ENCODE data around the gene ADAMTSL2.

ADAMTSL2 gene

DNA sequence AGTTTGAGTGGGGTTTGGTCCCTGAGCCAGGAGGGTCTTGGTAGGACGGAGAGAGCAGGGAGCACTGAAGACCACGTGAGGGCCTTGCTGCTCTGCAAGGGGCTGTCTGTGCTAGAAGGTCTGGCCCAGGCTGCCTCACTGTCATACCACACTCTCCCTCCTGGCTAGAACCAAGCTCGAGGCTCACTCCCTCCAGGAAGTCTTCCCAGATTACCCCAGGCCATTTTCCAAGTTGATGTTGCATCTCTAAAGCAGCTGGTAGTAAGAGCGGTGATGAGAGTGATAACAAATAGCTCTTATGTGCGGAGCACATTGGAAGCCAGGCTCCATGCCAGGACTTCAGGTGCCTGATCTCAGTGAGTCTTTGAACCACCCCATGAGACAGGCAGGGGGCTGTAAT is 16.3 kb upstream of the ADAMTSL2 start:
- no peak for DNase-seq (ENCODE audit: low read depth)

DNA sequence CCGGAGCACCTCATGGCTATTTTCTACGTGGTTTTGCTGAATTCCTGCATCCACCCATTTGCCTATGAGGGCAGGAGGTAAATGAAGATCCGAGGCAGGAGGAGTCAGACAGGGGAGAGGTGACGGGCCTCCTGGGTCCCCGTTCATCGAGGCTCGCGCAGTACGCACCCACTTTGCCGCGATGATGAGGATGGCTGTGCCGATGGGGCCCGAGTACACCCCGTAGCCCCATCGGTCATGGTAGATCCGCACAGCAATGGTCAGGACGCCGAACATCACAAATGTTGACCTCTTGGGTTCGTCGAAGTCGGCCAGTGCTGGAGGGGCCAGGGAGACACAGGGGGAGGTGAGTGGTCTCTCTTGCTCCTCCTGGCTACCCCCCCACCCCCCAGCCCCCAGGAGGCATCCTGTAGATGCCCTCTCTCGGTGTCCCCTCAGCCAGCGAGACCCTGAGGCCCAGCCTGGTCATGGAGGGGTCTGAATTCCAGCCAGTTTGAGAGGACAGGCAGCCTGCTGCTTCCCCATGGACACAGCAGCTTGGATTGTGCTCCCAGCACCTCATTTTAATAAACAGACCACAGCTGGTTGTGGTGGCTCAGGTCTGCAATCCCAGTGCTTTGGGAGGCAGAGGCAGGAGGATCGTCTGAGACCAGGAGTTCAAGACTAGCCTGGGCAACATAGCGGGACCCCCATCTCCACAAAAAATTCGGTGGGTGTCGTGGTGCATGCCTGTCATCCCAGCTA is 15.6 kb upstream of the ADAMTSL2 start:
- DNase-seq (ENCODE audit: low read depth): no peak

DNA sequence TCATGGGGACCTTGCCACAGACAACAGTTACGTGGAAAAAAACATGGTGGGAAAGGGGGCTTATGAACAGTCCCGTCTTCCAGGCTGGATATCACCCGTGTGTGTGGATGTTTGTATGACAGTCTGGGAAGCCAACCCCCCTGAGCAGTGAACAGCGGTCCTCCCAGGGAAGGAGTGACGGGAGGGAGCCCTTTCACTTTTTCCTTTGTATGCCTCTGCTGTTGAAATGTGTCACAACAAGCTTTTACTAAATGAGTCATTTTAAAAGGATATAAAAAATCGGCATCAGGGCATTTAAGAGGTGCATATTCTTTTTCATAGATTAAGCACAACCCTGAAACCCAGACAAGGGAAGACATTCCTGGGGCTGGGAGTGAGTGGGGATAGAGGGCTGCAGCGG is 14.8 kb upstream of the ADAMTSL2 start:
- no peak for DNase-seq (ENCODE audit: low read depth)

DNA sequence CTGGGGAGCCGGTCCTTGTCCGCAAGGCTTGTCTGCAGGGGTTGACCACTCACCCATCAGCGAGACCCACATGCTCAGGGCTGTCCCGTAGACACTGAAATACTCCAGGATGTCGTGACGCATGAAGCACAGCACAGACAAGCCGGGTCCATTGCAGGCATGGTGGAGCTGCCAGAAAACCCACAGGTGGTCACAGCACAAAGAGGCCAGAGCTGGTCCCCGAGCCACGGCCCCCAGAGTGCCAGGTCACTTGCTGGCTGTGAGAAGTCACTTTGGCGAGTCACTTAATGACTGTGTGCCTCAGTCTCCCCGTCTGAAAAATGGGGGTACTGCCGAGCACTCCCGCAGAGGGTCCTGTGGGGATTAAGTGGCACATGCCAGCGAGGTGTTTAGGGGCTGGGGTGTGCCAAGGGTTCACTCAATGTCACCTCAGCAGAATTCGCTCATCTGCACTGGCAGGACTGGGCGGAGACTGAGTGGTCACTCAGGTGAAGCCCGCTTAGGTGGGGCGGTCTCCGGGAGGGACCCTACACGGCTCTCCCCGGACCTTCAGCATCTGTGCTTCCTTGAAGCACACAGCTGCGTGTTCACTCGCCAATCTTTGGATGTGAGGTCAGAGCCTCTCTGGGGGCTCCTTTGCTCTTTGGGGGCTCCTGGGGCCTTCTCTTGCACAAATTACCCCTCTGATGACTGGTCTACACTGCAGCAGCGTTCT is 14.2 kb upstream of the ADAMTSL2 start:
- no peak for DNase-seq (ENCODE audit: low read depth)

DNA sequence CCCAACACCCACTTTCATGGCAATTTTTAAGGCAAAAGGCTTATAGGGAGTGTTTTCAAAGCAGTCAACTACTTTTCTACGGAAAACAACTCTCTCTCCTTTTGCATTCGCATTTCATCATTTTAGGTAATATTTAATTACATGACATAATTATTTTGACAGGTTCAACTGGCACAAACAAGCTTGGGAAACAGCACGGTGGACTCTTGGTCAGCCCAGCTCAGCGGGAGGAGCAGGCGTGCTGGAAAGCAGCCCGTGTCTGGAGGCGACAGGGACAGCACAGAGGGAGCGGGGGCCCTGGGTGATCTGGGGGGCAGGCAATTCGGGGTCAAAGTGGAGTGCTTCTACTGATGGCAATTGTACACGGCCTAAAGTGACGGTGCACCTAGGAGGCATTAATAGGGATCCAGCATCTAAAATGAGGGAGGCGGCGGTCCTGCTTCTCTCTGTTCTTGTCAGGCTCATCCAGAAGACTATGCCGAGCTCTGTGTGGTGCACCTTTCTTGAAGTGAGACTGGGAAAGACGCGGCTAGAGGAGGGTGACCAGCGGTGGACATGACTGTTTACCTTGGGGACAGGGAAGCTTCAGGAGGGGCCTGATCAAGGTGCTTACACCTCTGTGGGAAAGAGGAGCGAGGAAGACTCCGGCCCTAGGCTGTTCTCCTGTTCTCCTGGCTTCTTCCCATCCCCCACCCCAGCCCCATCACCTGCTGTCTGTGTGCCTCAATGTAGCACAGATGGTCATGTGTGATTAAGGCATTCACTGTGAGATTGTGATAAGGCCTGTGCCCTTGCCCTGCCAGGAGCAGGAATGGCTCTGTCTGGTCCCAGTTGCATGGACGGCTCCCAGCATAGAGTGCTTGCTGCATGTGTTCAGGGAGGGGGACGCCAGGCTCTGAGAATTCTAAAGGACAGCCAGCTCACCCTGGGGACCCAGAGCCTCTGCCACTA is 13.1 kb upstream of the ADAMTSL2 start:
- DNase-seq (ENCODE audit: low read depth): no peak

DNA sequence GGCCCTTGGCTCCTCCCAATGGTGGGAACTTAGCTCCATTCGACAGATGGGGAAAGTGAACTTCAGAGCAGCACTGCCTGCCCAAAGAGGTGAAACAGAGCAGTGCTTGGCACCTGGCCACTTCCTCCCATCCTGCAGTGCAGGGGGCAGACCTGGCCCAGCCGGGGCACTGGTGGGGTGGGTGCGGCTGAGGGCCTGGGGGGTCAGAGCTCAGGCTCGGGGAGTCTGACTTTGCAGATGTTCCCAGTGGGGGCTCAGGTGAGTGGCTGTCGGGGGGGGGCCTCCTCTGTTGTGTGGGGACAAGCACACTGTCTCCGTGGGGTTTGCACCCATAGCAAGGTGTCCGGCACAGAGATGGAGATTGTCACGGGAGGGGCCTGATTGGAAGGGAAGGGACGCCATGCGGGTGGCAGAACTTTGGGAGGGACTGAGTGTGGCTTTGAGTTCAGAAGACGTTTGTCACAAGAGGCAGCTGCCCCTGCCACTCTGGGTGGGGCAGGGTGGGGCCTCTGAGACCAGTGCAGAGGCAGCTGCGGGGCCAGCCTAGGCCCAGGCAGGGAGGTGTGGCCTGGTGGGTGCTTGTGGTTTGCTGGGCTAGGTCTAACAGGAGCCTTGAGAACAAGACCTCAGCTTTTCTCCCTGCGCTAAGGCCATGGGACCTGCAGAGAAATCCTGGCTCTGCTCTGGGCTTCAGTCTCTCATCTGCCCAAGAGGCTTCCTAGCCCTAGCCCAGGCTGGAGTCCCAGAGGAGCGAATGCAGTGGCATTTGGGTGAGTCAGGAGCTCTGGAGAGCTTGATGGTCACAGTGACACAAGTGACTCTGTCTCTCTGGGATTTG is 12.2 kb upstream of the ADAMTSL2 start:
- DNase-seq (ENCODE audit: low read depth): no peak

DNA sequence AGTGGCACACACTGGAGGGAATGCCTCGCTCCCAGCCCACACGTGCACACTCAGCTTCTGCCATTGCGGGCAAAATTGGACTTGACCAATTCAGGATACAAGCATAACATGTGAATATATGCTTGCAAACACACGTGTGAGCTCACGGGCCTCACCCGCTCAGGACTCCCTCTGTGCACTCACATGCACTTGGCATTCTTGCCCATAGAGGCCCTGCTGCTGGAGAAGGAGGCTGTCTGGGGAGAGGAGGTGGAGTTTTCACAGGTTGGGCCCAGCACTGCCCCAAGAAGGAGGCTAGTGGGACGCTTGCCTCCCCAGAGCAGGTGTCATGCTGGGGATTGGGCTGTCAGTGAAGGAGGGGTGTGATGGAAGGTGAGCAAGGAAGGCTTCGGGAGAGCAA is 11.4 kb upstream of the ADAMTSL2 start:
- no peak for DNase-seq (ENCODE audit: low read depth)

DNA sequence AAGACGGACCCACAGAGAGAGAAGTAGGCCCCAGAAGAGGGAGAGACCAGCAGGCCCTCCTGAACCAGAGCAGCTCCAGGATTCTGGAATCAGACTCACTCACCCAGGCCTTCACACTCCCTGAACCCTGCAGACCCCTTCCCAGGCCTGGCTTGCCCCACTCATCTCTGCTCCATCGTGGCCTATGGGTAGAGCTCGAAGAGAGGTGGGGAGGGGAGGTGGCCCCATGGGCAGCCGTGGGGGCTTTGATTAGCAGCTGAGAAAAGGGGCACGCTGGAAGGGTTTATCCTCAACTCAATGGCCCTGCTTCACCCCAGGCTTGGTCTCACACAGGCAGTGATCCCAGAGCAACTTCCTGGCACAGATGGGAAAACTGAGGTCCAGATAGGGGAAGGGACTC is 10.4 kb upstream of the ADAMTSL2 start:
- no peak for DNase-seq (ENCODE audit: low read depth)

DNA sequence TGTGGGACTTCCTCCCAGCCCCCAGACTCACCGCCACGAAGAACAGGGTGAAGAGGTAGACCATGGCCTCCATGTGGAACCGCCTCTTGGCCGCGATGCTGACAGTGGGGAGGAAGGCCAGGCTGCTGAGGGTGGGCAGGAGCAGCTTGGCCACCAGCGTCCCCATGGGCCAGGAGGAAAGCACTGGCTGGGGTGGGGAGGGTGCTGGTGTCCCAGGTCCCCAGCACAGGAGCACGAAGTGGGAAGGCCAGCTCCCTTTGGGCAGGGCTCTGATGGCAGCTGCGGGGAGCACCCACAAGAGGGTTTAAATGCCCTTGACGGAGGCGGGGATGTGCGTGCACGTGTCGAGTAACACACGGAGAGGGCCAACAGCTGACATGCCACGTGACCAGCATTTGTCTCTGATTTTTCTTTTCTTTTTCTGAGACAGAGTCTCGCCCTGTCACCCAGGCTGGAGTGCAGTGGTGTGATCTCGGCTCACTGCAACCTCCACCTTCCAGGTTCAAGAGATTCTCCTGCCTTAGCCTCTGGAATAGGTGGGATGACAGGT is 9.8 kb upstream of the ADAMTSL2 start, which contains the start of gene MYMK:
MYMK (minus strand) TSS at position 281 of the 550 bp plus-strand sequence; CDS start at position 166, 115 bp downstream.
- DNase-seq (ENCODE audit: low read depth): no peak

DNA sequence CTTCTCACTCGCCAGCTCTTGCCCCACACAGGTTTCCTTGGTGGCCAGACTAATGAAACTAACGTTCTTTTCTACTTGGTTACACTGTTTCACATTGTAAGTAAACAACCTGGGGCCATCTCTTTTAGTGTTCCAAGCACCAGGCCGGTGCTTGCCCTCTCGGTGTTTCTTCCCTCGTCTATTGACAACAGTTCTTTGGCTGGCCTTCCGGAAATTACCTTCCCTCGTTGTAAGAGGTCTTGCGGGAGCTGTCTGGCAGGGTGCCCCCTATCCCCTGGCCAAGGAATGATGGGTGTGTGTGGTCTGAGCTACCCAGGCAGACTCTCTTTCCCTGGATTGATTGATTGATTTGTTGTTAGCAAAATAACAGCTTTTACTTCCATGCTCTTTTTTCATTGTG is 8.8 kb upstream of the ADAMTSL2 start:
- DNase-seq (ENCODE audit: low read depth): no peak

DNA sequence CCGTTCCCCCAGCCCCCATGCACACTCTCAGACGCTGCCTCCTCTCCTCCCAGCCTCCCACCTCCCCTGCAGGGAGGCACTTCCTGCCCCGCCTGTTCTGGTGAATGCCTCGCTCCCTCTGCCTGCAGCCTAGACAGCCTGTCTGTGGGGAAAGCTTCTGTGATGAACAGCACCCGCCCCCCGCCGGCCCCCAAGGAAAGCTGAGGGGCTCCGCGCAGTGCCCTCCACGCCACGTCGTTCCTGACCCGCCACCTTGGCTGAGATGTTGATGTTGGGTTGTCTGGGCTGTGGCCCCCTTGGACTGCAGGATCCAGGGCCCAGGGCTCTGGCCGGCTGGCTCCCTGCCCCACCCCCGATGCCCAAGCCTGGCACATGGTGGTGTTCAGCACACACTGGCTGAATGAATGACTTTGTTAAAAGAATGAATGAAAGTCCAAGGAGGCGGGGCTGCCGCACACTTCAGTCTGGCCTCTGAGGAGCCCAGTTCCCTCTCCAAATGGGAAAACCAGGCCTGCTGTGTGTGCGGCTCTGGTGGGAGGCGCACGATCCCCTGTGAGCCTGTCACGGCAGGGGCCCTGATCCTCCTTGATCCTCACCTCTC is 7.7 kb upstream of the ADAMTSL2 start:
- no peak for DNase-seq (ENCODE audit: low read depth)

DNA sequence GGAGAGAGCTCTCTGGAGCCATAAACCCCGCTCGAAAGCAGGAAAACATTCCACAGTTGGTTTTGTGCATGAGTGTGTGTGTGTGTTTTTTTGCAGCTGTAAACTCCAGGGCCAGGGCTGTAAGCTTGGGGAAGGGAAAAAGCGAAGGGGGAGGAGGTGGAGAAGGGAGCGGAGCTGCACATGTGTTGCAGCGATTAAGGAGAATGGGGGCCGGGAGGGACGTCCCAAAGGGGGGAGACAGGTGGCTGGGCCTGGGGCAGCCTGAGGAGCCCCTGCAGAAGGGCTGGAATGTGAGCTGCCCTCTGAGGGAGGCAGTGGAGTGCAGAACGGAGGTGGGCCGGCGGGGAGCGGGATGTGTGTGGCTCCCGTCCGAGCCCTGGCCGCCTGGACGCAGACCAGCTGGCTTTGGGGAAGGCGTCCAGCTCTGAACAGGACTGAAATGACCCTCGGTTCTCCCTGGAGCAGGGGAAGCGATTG is 7.0 kb upstream of the ADAMTSL2 start:
- no peak for DNase-seq (ENCODE audit: low read depth)

DNA sequence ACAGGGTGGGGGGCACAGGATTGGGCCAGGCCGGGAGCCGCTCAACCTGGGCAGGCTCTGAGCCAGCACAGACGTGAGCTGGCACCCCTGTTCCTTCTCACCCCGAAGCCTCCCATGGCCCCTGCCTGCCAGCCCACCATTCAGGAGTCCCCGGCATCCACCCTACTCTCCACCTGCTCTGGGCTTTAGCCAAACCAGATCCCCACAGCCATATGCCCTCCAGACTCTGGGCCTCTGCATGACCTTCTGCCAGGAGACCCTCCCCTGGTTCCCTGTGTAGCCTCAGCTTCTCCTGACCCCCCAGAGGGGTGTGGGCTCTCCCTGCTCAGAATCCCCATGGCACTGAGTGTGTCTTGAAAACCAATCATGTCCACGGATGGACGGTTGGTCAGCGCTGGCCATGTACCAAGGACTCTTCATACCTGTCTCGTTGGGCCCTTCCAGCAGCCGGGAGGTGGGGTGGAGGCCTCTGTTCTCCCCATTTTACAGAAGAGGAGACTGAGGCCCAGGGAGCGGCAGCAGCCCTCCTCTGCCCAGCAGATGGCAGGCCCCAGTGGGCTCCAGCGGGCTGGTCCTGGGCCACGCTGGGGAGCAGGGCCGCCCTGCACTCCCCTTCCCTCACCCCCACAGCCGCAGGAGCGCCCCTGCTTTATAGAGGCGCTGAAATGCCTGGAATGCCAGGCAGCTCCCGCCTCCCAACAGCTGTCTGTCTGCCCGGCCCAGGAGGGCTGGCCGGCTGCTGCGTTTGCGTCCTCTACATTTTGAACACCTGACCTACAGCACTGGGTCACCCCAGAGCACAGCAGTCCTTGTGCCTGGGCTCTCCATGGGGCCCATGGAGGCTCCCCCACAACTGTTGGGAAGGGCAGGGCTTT is 6.3 kb upstream of the ADAMTSL2 start:
- DNase-seq (ENCODE audit: low read depth): no peak

DNA sequence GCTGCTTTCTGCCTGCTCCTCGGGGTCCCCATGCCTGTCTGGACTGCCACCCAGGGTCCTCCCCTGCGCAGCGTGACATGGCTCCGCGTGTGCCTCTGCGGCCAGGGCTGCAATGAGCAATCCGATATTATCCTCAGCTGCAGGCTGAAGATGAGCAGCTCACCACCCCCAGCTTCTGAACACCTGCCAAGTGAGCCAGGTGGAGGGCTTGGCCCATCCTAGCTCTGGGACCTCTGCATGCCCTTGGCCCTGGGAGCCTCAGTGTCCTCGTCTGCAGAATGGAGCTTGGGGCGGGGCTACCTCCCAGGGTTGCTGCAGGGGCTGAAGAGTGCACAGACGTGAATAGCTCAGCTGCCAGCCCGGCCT is 5.6 kb upstream of the ADAMTSL2 start:
- no peak for DNase-seq (ENCODE audit: low read depth)

DNA sequence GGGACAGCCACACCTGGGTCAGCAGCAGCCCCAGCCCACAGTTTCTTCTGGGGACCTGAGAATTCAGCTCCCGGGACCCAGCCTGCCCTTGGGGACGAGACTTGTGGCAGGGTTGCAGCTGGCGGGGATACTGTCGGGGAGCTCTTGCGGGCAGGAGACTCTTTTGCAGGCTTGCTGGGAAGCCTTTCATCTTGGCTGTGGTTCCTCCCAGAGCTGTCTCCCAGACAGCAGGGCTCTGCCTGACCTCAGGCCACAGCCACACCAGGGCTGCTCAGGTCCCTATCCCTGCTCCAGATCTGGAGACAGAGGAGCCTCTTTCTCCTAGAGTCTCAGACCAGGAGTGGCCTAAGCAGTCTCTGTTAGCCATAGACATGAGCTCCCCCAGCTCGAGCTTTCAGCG is 5.0 kb upstream of the ADAMTSL2 start:
- DNase-seq (ENCODE audit: low read depth): no peak

DNA sequence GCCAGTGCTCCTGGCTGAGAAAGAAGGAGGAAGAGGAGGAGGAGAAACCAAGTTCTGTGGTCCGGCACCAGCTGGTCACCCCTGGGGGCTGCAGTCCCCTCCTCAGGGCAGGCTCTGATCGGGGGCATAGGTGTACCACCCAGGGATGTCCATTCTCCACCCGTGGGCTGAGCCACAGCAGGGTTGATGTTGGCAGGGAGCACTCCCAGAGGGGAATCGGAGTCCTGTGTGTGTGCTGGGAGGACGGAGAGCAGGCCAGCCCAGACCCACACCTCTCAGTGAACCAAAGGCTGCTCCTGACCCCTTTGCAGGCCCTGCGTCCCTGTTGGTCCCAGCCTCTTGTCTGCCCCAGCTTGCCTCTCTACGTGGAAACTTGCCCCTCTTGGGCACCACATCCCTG is 4.6 kb upstream of the ADAMTSL2 start:
- no peak for DNase-seq (ENCODE audit: low read depth)

DNA sequence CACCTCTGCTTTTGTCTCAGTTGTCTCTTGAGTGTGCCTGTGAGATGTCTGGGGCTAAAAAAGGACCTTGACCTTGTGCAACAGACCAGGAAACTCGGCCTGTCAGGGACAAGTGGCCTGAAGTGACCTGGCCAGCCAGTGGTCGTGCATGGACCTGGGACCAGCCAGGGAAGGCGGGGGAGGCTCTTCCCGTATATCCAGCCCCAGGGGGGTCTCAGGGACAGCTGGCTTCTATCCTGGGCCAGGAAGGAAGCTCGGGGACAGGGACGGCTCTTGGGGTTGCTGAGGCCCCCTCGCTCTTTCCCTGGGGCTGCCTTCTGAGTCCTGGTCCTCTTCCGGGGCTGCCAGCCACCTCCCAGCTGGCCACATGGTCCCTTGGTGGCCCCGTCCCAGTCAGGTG is 3.2 kb upstream of the ADAMTSL2 start:
- DNase-seq (ENCODE audit: low read depth): no peak

DNA sequence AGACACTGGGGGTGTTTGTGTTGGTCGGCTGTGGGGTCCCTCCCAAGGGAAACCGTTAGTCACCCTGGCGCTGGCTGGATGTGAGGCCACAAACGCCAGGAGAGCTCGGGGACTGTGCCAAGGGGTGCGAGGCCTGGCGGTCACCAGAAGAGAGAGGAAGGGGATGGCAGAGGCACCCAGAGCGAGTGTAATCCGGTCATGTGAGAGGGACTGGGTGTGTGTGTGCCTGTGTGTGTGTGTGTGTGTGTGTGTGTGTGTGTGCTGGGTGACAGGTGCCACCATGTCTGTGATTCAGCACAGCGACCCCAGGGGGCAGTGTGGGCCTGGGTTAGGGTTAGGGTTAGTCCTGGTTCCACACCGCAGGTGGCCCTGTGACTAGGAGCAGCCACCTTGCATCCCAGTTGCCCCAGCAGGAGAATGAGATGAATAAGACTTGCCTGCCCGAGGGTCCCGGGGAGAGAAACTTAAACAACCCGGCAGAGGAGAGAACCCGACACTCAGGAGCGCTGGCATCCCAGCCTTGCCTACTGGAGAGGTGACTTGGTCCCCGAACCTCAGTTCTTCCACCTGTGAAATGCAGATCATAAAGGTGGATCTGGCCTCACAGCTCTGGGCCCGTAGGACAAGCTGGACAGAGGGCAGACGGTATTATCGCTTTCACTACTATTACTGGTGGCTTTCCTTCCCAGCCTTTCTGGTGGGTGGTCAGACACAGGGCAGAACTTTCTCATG is 1.4 kb upstream of the ADAMTSL2 start:
- DNase-seq (ENCODE audit: low read depth): peak; percentile 36

DNA sequence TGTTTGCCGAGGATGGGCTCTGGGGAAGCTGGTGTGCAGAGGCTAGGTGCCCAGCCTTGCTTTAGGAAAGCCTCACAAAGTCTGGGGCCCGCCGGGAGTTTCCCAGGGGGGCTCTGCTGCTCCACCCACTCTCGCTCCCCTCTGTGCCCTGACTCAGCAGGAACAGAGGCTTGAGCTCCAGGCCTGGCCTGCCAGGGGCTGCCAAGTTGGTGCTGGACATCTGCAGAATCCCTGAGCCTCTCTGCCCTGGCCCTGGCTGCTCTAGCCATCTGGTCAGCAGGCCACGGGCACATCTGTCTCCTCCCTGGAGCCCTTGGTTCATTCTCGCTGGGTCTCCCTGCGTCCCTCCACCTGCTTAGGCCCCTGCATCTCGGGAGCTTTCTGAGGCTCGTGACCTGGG is 647 bp upstream of the ADAMTSL2 start:
- no peak for DNase-seq (ENCODE audit: low read depth)
